Neural cell (in vitro differentiated cells): Measurements from ENCODE around the gene RASA4B.
"Not testable (repeated sequence)": the region's sequence is repeated elsewhere in the genome, so short reads cannot be mapped to it uniquely, and the experiment has no call there.

ENCODE experiments used
- EZH2 ChIP-seq: fragments of 200-600, 300-800 bp; shearing (Covaris generic), sonication (generic); IDR thresholded peaks from 2 replicates; pipeline ENCODE4 v1.6.1; 2014; ENCODE audit warnings: antibody characterized with exemption, low read length, borderline replicate concordance, mild to moderate bottlenecking; ENCODE audit not compliant: insufficient read depth, poor library complexity, severe bottlenecking
- POLR2AphosphoS5 ChIP-seq: IDR thresholded peaks from 2 replicates; pipeline ENCODE4 v1.6.1; 2012

DNA sequence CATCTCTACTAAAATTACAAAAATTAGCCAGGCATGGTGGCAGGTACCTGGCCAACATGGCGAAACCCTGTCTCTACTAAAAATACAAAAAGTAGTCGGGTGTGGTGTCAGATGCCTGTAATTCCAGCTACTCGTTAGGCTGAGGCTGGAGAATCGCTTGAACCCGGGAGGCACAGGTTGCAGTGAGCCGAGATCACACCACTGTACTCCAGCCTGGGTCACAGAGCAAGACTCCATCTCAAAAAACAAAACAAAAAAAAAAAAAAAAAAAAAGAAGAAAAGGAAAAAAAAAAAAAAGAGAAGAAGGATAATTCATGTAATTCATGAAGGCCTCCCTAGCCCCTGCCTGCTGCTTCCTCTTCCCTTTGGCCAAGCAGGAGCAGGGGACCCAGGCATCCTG is 23.0 kb upstream of the RASA4B start:
- TF ChIP-seq POLR2AphosphoS5, EZH2: not testable (repeated sequence)
